Spleen (tissue), 11 donors: Measurements from ENCODE around the gene SERINC4. TPM values are rescaled to one million over a fixed set of nuclear protein-coding genes. Genes with fewer than 3 reads are reported as not detected.
A peak's percentile ranks its signal among the peaks of the same experiment; 100 is the strongest.

Experiments
- DNase-seq: peaks from one replicate; pipeline ENCODE4 v3.0.0-alpha.2; 2020
- H3K27ac ChIP-seq, 8 donors: fragments of 200-600 bp; sonication (generic) in 7 of 8; 1 replicate in 4 of 8; 2 replicates in 4 of 8; pipeline versions ENCODE4 v1.5.0 to v1.8.0; 2016 to 2021; ENCODE audit warnings: inconsistent platforms in 4 of 8, mild to moderate bottlenecking in 4 of 8, moderate library complexity in 1 of 8
- H3K27me3 ChIP-seq, 7 donors: fragments of 200-600 bp; sonication (generic) in 6 of 7; replicated peaks in 1 of 7; 1 replicate in 4 of 7; 2 replicates in 3 of 7; pipeline versions ENCODE4 v1.5.0 to v1.8.0; 2016 to 2021; ENCODE audit warnings: inconsistent platforms in 3 of 7, mild to moderate bottlenecking in 1 of 7
- H3K36me3 ChIP-seq, 6 donors: fragments of 200-600 bp; sonication (generic) in 5 of 6; 1 replicate in 4 of 6; 2 replicates in 2 of 6; pipeline versions ENCODE4 v1.5.0 to v1.8.0; 2016 to 2021; ENCODE audit warnings: inconsistent platforms in 2 of 6
- H3K4me1 ChIP-seq, 6 donors: fragments of 200-600 bp; sonication (generic) in 5 of 6; 1 replicate in 3 of 6; 2 replicates in 3 of 6; pipeline versions ENCODE4 v1.5.0 to v1.8.0; 2016 to 2021; ENCODE audit warnings: inconsistent platforms in 3 of 6
- H3K4me3 ChIP-seq, 8 donors: fragments of 200-600 bp; sonication (generic) in 7 of 8; 1 replicate in 4 of 8; 2 replicates in 4 of 8; pipeline versions ENCODE4 v1.5.0 to v1.8.0; 2016 to 2021; ENCODE audit warnings: inconsistent platforms in 4 of 8, mild to moderate bottlenecking in 4 of 8, moderate library complexity in 2 of 8
- H3K9me3 ChIP-seq, 8 donors: fragments of 200-600 bp; sonication (generic) in 7 of 8; 1 replicate in 4 of 8; 2 replicates in 4 of 8; pipeline versions ENCODE4 v1.5.0 to v1.8.0; 2016 to 2021; ENCODE audit warnings: inconsistent platforms in 4 of 8
- POLR2A ChIP-seq, 3 donors: fragments of 450-650 bp; IDR thresholded peaks; one replicate each; pipeline ENCODE4 v1.5.1; 2017; ENCODE audit warnings: antibody characterized with exemption in 3 of 3, mild to moderate bottlenecking in 1 of 3
- POLR2AphosphoS5 ChIP-seq, 3 donors: sonication (generic); formaldehyde crosslinking; IDR thresholded peaks; one replicate each; pipeline ENCODE4 v1.5.1; 2017; ENCODE audit warnings: antibody characterized with exemption in 3 of 3
- WGBS, 5 donors: extraction: QIAGEN DNeasy Blood & Tissue Kit in 3 of 5; methylation state at CpG; one replicate each; pipeline versions ENCODE4 v1.1.5 to v1.1.7; 2013 to 2018; 5-methylcytosine and 5-hydroxymethylcytosine counted together
- intact Hi-C: fragments of 100-400 bp; cut with DNase I; formaldehyde crosslinking; loops from one replicate; pipeline ENCODE4 v1.15.0; 2023; ENCODE audit warnings: low total_unique reads
- polyA plus RNA-seq, 3 donors: library from polyadenylated mRNA; stranded (reverse); fragments of 200-250 nt; gene quantifications; one replicate each; pipeline ENCODE4 v1.2.1, GENCODE V29; 2013
- total RNA-seq, 7 donors: library from RNA; depleted of rRNA in 3 of 7; stranded (reverse); fragments of >200 nt in 3 of 7; fragmentation: NEBNext Ultra II Directional in 4 of 7; extraction: Animal tissue kit (Norgen Biotek cat#: 25700) in 4 of 7; gene quantifications; one replicate each; pipeline versions ENCODE4 v1.1.0 to v1.2.1, GENCODE V29; 2016 to 2021
- TF ChIP-seq, protein P1 (sequence below), 11 experiments: fragments of 200-600 bp in 7 of 11; fragments of 450-650 bp in 4 of 11; sonication (generic) in 4 of 11; IDR thresholded peaks in 8 of 11; conservative IDR thresholded peaks in 3 of 11; 1 replicate in 7 of 11; 2 replicates in 4 of 11; pipeline versions ENCODE4 v1.4.0 to v1.8.0; 2016 to 2021; ENCODE audit warnings: antibody characterized with exemption in 11 of 11, inconsistent platforms in 4 of 11, mild to moderate bottlenecking in 1 of 11
- donor health status: healthy with polysubstance abuse.
- donor health status: DM: no; HTN: no; CAD: no; lungs with moderate emphysema.
- donor health status: DM: no; HTN: no; CAD: no.
- donor health status: Bipolar disorder and iron deficiency.
- donor health status: healthy.
- donor health status: DM: no; HTN: no; CAD: no.
- donor health status: DM: yes; HTN: yes; CAD: no.

Gene SERINC4
- total and polyA plus RNA-seq, 10 donors: 0.09 to 0.29 (median 0.24) TPM; not detected in 7

DNA sequence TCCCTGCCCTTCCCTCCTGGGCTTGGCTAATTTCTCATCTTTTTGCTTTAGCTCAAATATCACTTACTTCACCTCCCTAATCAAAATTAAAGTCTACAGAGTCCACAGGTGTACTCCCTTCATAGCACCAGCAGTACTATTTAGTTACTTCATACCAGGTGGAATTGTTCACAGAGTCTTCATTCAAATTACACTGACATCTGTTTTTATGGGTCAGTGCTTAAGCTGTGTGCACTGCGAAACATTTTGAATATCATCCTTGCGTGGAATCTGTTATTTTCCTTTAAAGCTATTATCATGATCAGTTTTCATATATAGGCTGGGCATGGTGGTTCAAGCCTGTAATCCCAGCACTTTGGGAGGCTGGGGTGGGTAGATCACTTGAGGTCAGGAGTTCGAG lies 10.6 kb downstream of the SERINC4 start:
- Histone ChIP-seq H3K4me1 (peaks cover 13 to 53% (median 25%) of the 10 kb centered on the region in 6 donors), H3K27me3 (no peaks in the 10 kb centered on the region), H3K27ac (peak overlapping the region in 5 of 8 donors; percentile 5 to 61 (median 52)), H3K9me3 (no peaks in the 10 kb centered on the region), H3K4me3 (no peak overlapping the region), H3K36me3 (peaks cover 0 to 13% (median 10%) of the 10 kb centered on the region in 6 donors)
- intact Hi-C loops: no loop called here
- no peak for TF ChIP-seq POLR2AphosphoS5 (IDR thresholded peaks at IDR 0.05)
- WGBS, 5 donors: 65 to 89% (median 82%) methylated on average over 3 of the region's 3 CpGs
- no peak for DNase-seq

DNA sequence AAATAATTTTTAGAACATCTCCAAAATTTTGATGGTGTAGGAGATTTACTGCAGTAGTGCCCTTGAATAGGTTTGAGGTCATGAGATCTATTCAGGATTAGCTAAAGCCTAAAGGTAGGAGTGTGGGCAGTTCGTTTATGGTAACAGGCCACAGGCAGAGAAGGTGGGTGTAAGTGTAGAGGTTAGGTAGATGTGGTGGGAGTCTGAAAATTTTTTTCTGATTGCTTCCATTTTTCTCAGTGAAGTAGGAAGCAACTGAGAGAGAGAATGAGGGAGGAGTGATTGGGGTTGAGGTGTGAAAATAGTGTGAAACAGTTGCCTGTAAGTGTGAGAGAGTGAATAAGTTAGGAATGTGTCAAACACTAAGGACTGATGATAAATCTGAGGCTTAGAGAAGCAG lies 21.0 kb downstream of the SERINC4 start:
- TF ChIP-seq POLR2AphosphoS5 (IDR thresholded peaks at IDR 0.05): no peak
- H3K4me1 ChIP-seq: peaks cover 8 to 32% (median 25%) of the 10 kb centered on the region in 6 donors
- no peak for DNase-seq
- 73 to 87% (median 78%) methylated on average over 1 of the region's 1 CpG for WGBS, 5 donors
- H3K4me3 ChIP-seq: no peak overlapping the region
- no peak overlapping the region for H3K27ac ChIP-seq
- H3K9me3 ChIP-seq: no peaks in the 10 kb centered on the region
- peaks cover 0 to 4% (median under 1%) of the 10 kb centered on the region in 6 donors for H3K36me3 ChIP-seq
- H3K27me3 ChIP-seq: peaks cover 0 to 4% (median 0%) of the 10 kb centered on the region in 7 donors
- intact Hi-C loops: no loop called here

DNA sequence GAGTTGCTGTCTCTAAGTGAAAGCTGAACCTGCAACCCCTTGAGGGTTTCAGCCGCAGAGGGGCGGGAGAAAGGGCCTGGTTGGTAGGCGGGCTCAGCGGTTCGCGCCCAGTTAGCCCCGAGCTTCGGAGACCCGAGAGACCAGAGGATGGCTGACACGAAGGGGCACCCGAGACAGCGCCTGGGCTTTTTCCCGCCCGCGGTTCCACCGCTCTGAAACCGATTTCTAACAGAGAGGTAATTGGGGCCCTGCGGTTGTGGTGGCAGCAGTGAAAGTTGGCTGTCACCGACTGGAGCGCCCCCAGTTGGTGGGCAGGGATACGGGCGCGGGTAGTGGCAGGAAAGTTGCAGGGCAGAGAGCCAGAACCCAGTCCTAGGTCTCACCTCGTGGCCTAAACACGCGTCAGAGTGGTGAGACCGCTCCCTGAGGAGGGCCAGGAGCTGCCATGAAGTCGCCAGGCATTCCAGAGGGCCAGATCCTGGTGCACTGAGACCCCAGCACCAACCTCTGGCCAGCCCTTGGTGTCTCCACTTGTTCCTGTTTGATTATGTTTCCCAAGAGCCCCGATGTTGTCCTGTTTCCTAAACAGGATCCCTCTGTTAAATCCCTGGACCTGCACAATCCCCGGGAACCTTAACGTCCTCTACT lies 22.6 kb downstream of the SERINC4 start:
- TF ChIP-seq POLR2A (IDR thresholded peaks at IDR 0.05): no peak
- TF ChIP-seq, protein P1, sequence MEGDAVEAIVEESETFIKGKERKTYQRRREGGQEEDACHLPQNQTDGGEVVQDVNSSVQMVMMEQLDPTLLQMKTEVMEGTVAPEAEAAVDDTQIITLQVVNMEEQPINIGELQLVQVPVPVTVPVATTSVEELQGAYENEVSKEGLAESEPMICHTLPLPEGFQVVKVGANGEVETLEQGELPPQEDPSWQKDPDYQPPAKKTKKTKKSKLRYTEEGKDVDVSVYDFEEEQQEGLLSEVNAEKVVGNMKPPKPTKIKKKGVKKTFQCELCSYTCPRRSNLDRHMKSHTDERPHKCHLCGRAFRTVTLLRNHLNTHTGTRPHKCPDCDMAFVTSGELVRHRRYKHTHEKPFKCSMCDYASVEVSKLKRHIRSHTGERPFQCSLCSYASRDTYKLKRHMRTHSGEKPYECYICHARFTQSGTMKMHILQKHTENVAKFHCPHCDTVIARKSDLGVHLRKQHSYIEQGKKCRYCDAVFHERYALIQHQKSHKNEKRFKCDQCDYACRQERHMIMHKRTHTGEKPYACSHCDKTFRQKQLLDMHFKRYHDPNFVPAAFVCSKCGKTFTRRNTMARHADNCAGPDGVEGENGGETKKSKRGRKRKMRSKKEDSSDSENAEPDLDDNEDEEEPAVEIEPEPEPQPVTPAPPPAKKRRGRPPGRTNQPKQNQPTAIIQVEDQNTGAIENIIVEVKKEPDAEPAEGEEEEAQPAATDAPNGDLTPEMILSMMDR (IDR thresholded peaks at IDR 0.05 in 8 of 11, conservative IDR thresholded peaks at IDR 0.05 in 3 of 11): peak; percentile 50 to 81 (median 77)
- TF ChIP-seq POLR2AphosphoS5 (IDR thresholded peaks at IDR 0.05): peak; percentile 41 to 66 (median 64)
- peak overlapping the region; percentile 83 to 91 (median 86) for H3K27ac ChIP-seq

DNA sequence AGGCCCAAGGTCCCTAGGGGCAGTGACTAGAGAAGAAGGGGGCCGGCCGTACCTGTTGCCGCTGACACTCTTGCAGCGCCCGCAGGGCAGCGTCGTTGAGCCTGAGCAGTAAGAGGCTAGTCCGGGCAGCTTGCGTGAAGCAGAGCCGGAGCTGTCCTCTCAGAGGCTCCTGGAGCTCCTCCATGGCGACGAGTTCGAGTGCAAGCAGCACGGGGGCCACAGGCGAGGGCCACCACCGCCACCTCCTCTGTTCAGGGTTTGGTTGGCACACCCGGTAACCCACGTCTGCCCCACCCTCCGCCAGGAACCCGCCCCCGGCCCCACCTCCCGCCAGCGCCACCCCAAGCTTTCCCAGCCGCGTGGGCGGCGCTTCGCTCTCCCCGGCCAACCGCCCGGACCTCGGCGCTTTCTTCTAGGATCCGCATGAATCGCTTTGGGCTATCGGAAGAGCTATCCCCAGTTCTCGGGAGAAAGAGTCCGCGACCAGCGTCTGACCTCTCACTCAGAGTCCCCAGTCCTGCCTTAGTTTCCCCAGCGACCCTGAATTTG lies 23.2 kb downstream of the SERINC4 start, which contains the start of gene ELL3:
TSS of gene ELL3 (minus strand) at position 249 of the 549 bp plus-strand sequence. CDS start at position 184, 65 bp downstream.
- no peak for TF ChIP-seq POLR2A (IDR thresholded peaks at IDR 0.05)
- TF ChIP-seq, protein P1 (IDR thresholded peaks at IDR 0.05 in 8 of 11, conservative IDR thresholded peaks at IDR 0.05 in 3 of 11): no peak
- peak; percentile 44 to 50 (median 49) for TF ChIP-seq POLR2AphosphoS5 (IDR thresholded peaks at IDR 0.05)
- H3K4me3 ChIP-seq: peak within 1 kb of the TSS; percentile 47 to 80 (median 66)
- peak; percentile 95 for DNase-seq
- peaks cover 0 to 26% (median 22%) of the 10 kb centered on the region in 6 donors for H3K36me3 ChIP-seq
- H3K4me1 ChIP-seq: peaks cover 8 to 40% (median 25%) of the 10 kb centered on the region in 6 donors
- no peaks in the 10 kb centered on the region for H3K9me3 ChIP-seq
- H3K27ac ChIP-seq: peak within 1 kb of the TSS; percentile 83 to 91 (median 86)
- H3K27me3 ChIP-seq: no peaks in the 10 kb centered on the region
- WGBS, 5 donors: 0 to 1% (median 0%) methylated on average over 19 to 41 of the region's 41 CpGs
- intact Hi-C loops: no loop called here

More for the DNA sequence above, 22.6 kb downstream of the SERINC4 start:
- Histone ChIP-seq H3K27me3 (no peaks in the 10 kb centered on the region), H3K4me3 (peak overlapping the region; percentile 47 to 80 (median 66)), H3K36me3 (peaks cover 0 to 20% (median 16%) of the 10 kb centered on the region in 6 donors), H3K4me1 (peaks cover 8 to 34% (median 25%) of the 10 kb centered on the region in 6 donors), H3K9me3 (no peaks in the 10 kb centered on the region)
- intact Hi-C loops: no loop called here
- 2 to 3% (median 2%) methylated on average over 27 to 31 of the region's 31 CpGs for WGBS, 5 donors
- peak; percentile 95 for DNase-seq
